Epithelial cell of esophagus (primary cell): ENCODE data around the gene KCNE3.

Experiments used
- DNase-seq: peaks from one replicate; pipeline ENCODE4 v3.0.0; 2010; ENCODE audit warnings: low read depth
- H3K4me3 ChIP-seq: 2 replicates; pipeline ENCODE4 v1.5.1; 2011; ENCODE audit warnings: mild to moderate bottlenecking, low read length, control low read depth
- CTCF ChIP-seq: IDR thresholded peaks from 2 replicates; pipeline ENCODE4 v1.5.1; 2011; ENCODE audit warnings: low read depth, mild to moderate bottlenecking, low read length, control low read depth, inconsistent platforms; ENCODE audit not compliant: insufficient read depth; ENCODE audit errors: missing control alignments

KCNE3 gene, protein sequence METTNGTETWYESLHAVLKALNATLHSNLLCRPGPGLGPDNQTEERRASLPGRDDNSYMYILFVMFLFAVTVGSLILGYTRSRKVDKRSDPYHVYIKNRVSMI

GRCh38 chr11:74466916-74467885 lies at the start of gene KCNE3:
TSS of gene KCNE3 (minus strand) at chr11:74467549. CDS start at chr11:74457563, 9,986 bp downstream.
- DNase-seq = no peak
- peak within 1 kb of the TSS; percentile 20 for H3K4me3 ChIP-seq
- no peak for TF ChIP-seq CTCF

DNA sequence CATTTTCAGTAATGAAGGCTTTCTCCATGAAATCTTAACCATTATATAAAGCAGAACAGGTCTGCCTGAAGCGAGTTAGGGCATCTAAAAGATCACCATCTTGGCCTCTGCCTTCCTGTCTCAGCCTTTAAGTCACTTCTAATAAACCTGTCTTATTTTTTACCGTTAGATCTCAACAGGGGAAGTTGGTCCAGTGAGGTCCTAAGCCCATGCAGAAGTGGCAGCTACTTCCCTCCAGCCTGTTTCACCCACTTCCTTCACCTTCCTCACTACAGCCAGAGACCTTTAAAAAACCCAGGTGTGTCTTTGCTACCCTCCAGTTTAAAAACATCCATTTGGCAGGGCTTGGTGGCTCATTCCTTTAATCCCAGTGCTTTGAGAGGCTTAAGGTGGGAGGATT lies 40.2 kb upstream of the KCNE3 start:
- no peak for DNase-seq
- no peak for TF ChIP-seq CTCF
- H3K4me3 ChIP-seq = no peak overlapping the region

DNA sequence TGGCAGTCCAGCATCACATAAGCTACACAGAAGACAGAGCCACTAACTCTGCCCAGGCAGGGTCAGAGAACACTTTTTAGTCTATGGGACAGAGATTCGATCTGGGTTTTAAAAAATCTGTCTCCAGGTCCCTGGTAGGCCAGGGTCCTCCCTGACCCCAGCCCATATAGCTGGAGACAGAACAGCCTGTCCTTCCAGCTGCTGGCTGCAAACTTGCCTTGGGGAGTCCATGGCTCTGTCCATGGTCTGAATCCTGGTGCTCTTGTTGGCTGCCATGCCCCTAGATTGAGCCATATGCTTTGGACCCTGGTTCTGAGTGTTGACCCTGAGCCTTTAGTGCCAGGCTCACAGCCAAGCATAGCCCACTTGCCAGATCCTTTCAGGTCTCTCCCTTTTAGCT lies 39.5 kb upstream of the KCNE3 start:
- DNase-seq = peak; percentile 22
- H3K4me3 ChIP-seq = no peak overlapping the region
- TF ChIP-seq CTCF = no peak

DNA sequence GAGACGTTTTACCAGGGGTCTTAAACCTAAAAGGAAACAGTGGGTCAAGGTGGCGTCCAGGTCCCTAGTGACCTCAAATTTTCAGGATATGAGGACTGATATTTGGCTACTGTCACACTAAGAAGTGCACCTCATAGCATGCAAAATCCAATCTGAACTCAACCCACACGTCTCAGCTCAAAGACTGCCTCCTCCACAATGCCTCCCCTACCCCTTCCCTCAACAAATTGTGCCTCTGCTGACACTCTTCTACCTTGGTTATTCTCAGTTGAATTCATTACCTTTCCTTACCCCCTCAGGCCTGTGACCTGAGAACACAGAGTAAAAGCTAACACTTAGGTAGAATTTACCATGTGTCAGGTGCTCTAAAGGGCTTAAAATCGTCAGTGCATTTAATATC lies 38.6 kb upstream of the KCNE3 start:
- TF ChIP-seq CTCF = no peak
- DNase-seq = no peak
- H3K4me3 ChIP-seq = no peak overlapping the region

- DNase-seq = no peak
- no peak overlapping the region for H3K4me3 ChIP-seq
- no peak for TF ChIP-seq CTCF
Measured at GRCh38 chr11:74504100-74504691, 36.8 kb upstream of the KCNE3 start.

- DNase-seq = no peak
- no peak overlapping the region for H3K4me3 ChIP-seq
- TF ChIP-seq CTCF = no peak
Measured at GRCh38 chr11:74494916-74495315, 27.6 kb upstream of the KCNE3 start.
